HFFc6 (cell line): ENCODE data around the gene C22orf15. TPM values are rescaled to one million over a fixed set of nuclear protein-coding genes. Genes with fewer than 3 reads are reported as not detected.
A peak's percentile ranks its signal among the peaks of the same experiment; 100 is the strongest.

Experiments
- DNase-seq: peaks from one replicate; pipeline ENCODE4 v3.0.0-alpha.2; 2018
- H3K27ac Mint-ChIP-seq: 2 replicates; pipeline ENCODE4 v1.8.0; 2020; ENCODE audit warnings: mild to moderate bottlenecking, mixed read lengths
- H3K27me3 Mint-ChIP-seq: 2 replicates; pipeline ENCODE4 v1.8.0; 2021; ENCODE audit warnings: mild to moderate bottlenecking, moderate library complexity, mixed read lengths; ENCODE audit not compliant: insufficient read depth
- H3K36me3 Mint-ChIP-seq: 2 replicates; pipeline ENCODE4 v1.8.0; 2021; ENCODE audit warnings: low read depth, mixed read lengths
- H3K4me1 Mint-ChIP-seq: 2 replicates; pipeline ENCODE4 v1.8.0; 2020; ENCODE audit warnings: low read depth, mixed read lengths
- H3K4me3 Mint-ChIP-seq: 2 replicates; pipeline ENCODE4 v1.8.0; 2020; ENCODE audit warnings: mild to moderate bottlenecking, moderate library complexity, mixed read lengths
- H3K9me3 Mint-ChIP-seq: 2 replicates; pipeline ENCODE4 v1.8.0; 2020; ENCODE audit warnings: mild to moderate bottlenecking, mixed read lengths
- total RNA-seq, 6 experiments: library from RNA; stranded (reverse); fragmentation: NEBNext Ultra II Directional; extraction: Animal tissue kit (Norgen Biotek cat#: 25700); gene quantifications; 2 replicates in 1 of 6; 3 replicates in 5 of 6; pipeline ENCODE4 v1.2.3, GENCODE V29; 2021
- TF ChIP-seq, protein P1 (sequence below): fragments of 200-600 bp; sonication (generic); IDR thresholded peaks from 2 replicates; pipeline ENCODE4 v1.5.0; 2021; ENCODE audit warnings: antibody characterized with exemption, mild to moderate bottlenecking

Gene C22orf15
- total RNA-seq, 6 experiments from 2014 or later, result 0.48 to 4.0 (median 1.1) TPM

DNA sequence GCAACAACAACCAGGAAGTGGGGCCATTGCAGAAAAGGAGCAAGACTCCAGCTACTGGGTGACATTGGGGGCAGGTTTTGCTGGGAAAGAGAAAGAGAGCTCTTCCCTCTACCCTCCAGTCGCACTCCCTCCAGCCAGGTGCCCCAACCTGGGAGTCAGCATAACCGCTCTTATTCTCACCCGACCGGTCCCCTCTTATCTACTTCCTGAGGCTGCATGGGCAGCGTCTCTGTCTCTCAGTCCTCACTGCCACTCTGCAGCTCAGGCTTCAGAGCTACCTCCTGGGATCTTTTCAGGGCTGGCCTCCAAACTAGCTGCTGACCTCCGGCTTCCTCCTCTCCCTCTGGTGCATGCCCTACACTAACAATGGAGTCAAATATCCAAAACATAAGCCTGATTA lies 17.0 kb upstream of the C22orf15 start:
- Mint-ChIP-seq H3K9me3 (no peaks in the 10 kb centered on the region), H3K27me3 (no peaks in the 10 kb centered on the region), H3K4me3 (no peak overlapping the region), H3K36me3 (peaks cover 17% of the 10 kb centered on the region), H3K27ac (no peak overlapping the region), H3K4me1 (peaks cover 18% of the 10 kb centered on the region)
- TF ChIP-seq, protein P1, sequence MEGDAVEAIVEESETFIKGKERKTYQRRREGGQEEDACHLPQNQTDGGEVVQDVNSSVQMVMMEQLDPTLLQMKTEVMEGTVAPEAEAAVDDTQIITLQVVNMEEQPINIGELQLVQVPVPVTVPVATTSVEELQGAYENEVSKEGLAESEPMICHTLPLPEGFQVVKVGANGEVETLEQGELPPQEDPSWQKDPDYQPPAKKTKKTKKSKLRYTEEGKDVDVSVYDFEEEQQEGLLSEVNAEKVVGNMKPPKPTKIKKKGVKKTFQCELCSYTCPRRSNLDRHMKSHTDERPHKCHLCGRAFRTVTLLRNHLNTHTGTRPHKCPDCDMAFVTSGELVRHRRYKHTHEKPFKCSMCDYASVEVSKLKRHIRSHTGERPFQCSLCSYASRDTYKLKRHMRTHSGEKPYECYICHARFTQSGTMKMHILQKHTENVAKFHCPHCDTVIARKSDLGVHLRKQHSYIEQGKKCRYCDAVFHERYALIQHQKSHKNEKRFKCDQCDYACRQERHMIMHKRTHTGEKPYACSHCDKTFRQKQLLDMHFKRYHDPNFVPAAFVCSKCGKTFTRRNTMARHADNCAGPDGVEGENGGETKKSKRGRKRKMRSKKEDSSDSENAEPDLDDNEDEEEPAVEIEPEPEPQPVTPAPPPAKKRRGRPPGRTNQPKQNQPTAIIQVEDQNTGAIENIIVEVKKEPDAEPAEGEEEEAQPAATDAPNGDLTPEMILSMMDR, result no peak
- DNase-seq, result no peak

- Mint-ChIP-seq H3K36me3 (peaks cover 5% of the 10 kb centered on the region), H3K27me3 (peaks cover 2% of the 10 kb centered on the region), H3K27ac (no peak overlapping the region), H3K4me3 (peak overlapping the region; percentile 93), H3K4me1 (peaks cover 13% of the 10 kb centered on the region), H3K9me3 (no peaks in the 10 kb centered on the region)
- TF ChIP-seq, protein P1, result no peak
- no peak for DNase-seq
Observed at GRCh38 chr22:23749841-23750301, 12.9 kb upstream of the C22orf15 start.

DNA sequence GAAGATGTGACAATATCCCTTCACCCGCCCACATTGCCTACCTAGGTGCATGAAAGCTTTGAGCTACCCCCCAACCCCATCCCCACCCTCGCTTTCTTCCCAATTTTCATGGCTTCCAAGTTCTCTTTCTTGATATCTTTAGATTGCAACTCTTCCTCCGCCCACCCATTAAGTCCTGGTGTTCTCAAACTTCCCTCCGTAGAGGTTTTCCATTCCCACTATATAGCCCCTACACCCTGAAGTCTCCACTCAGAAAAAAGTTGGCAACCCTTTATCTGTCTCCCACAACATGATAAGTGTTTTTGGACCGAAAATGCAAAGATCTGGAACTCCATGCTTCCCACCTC lies 12.4 kb upstream of the C22orf15 start:
- H3K36me3 Mint-ChIP-seq, result peaks cover under 1% of the 10 kb centered on the region; the same call in 1 of the 2 replicates
- H3K27me3 Mint-ChIP-seq, result peaks cover 2% of the 10 kb centered on the region
- peak overlapping the region; percentile 93 for H3K4me3 Mint-ChIP-seq
- no peaks in the 10 kb centered on the region for H3K9me3 Mint-ChIP-seq
- no peak for DNase-seq
- TF ChIP-seq, protein P1, result no peak
- peaks cover 13% of the 10 kb centered on the region for H3K4me1 Mint-ChIP-seq
- peak overlapping the region; percentile 76 for H3K27ac Mint-ChIP-seq

DNA sequence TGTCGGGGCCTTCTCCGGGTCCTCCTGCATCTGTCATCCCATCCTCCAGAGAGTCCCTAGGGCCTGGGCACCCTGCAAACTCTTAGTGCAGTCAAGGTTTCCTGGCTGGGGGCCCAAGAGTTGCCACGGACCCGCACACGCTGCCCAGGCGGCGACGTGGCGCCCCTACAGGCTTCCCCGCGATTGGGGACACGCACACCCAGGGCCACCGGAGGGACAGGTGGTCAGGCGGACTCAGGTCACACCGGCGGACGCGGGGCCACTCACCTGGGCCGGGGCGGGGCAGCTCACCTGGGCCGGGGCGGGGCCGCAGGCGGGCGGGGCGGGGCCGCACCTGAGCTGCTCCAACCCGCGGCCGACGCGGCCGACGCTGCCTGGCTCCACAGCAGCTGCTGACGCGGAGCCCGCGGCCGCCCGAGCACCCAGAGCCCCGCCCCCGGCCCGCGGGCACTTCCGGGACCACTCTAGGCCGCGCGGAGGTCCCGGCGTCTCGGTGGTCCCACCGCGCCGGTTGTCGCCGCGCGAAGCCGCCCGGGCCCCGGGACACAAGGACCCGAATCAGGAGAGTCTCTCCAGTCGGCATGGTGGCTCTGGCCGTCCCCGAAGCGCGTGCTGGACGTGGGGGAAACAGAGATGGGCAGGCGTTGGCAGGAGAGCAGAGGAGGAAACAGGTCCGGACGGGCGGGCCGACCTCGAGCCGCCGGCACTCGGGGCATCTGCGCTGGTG lies 11.9 kb upstream of the C22orf15 start, which contains the start of gene ZNF70:
Gene ZNF70 (minus strand): TSS at position 399 of the 727 bp plus-strand sequence. CDS start 5,972 bp downstream, outside the sequence.
- peak within 1 kb of the TSS; percentile 93 for H3K4me3 Mint-ChIP-seq
- peak; percentile 37 for DNase-seq
- TF ChIP-seq, protein P1, result peak; percentile 58
- peaks cover 13% of the 10 kb centered on the region for H3K4me1 Mint-ChIP-seq
- no peaks in the 10 kb centered on the region for H3K9me3 Mint-ChIP-seq
- H3K27ac Mint-ChIP-seq, result peak within 1 kb of the TSS; percentile 76
- H3K27me3 Mint-ChIP-seq, result peaks cover 2% of the 10 kb centered on the region
- no peaks in the 10 kb centered on the region for H3K36me3 Mint-ChIP-seq

DNA sequence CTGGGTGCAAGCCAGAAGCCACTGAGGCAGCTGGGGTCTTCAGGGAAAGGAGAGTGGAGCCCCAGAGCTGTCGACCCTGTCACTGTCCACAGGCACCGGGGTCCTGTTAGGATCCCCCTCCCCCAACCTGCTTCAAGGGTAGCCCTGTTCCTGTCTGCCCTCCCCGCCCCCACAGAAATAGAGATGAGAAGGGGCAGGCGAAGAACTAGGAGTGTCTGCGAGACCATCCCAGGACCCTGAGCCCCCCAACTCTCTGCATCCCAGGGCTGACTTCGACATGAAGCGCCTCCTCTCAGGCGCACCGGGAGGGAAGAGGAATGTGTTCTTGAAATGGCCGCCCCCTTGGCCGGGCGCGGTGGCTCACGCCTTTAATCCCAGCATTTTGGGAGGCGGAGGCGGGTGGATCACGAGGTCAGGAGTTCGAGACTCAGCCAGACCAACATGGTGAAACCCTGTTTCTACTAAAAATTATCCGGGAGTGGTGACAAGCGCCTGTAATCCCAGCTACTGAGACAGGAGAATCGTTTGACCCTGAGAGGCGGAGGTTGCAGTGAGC lies 11.3 kb upstream of the C22orf15 start:
- Mint-ChIP-seq H3K27me3 (peaks cover 2% of the 10 kb centered on the region), H3K4me3 (peak overlapping the region; percentile 79), H3K4me1 (peaks cover 13% of the 10 kb centered on the region), H3K9me3 (no peaks in the 10 kb centered on the region), H3K36me3 (no peaks in the 10 kb centered on the region), H3K27ac (peak overlapping the region; percentile 56)
- DNase-seq, result no peak
- TF ChIP-seq, protein P1, result no peak
